GM12878 (cell line): ENCODE data around the gene GPX7. TPM values are rescaled to one million over a fixed set of nuclear protein-coding genes. Genes with fewer than 3 reads are reported as not detected.

Source experiments
- ATAC-seq: fragments of 200-7000 bp; cut with Tn5 transposase; 3 replicates; pipeline ENCODE4 v1.9.1; 2020; ENCODE audit warnings: mild to moderate bottlenecking, moderate library complexity
- BruUV-seq: library from RNA; stranded (reverse); fragments of 400-500 nt; replicated peaks from 2 replicates; lab custom pipeline; 2021; lab: Mats Ljungman, UMichigan
- CTCF ChIA-PET: fragments of 300-600 bp; sonication (Branson Sonifier 250); formaldehyde crosslinking; extraction: SDS; loops from one replicate; lab custom pipeline; 2021; ENCODE audit warnings: inconsistent platforms; lab: Yijun Ruan, JAX
- POLR2A ChIA-PET: fragments of 350-600 bp; formaldehyde crosslinking; extraction: SDS; loops from one replicate; lab custom pipeline; 2021; ENCODE audit warnings: inconsistent platforms; lab: Charles Lee
- RAD21 ChIA-PET: fragments of 300-600 bp; sonication (Branson Sonifier 250); formaldehyde crosslinking; loops from one replicate; lab custom pipeline; 2023; ENCODE audit warnings: antibody characterized with exemption; ENCODE audit not compliant: unreplicated experiment; lab: Charles Lee
- SMC1A ChIA-PET: fragments of 300-600 bp; sonication (Branson Sonifier 250); formaldehyde crosslinking; loops from one replicate; lab custom pipeline; 2023; ENCODE audit not compliant: unreplicated experiment, uncharacterized antibody; lab: Charles Lee
- DNase-seq: peaks from one replicate; pipeline ENCODE4 v3.0.0-alpha.2; 2011; ENCODE audit warnings: low read depth, low spot score
- FAIRE-seq: peaks from 3 replicates; lab custom pipeline; 2011; peaks lifted over from hg19 to GRCh38; lab: Jason Lieb, UNC
- H2AFZ ChIP-seq: 2 replicates; pipeline ENCODE4 v1.6.0; 2011; ENCODE audit warnings: low read depth, low read length, control low read depth; ENCODE audit not compliant: control insufficient read depth
- H3K27ac ChIP-seq: 2 replicates; pipeline ENCODE4 v1.5.1; 2011; ENCODE audit warnings: control low read depth; ENCODE audit not compliant: control insufficient read depth, insufficient read depth
- H3K27me3 ChIP-seq, 2 experiments: replicated peaks in 1 of 2; 2 replicates each; pipeline versions ENCODE4 v1.6.0 to v1.6.1; 2011; ENCODE audit warnings: low read length in 1 of 2; ENCODE audit not compliant: control insufficient read depth in 2 of 2, insufficient read depth in 2 of 2
- H3K36me3 ChIP-seq, 2 experiments: 2 replicates each; pipeline ENCODE4 v1.5.1; 2011; ENCODE audit warnings: low read length in 1 of 2; ENCODE audit not compliant: control insufficient read depth in 2 of 2, insufficient read depth in 2 of 2
- H3K4me1 ChIP-seq: 2 replicates; pipeline ENCODE4 v1.6.1; 2011; ENCODE audit warnings: mild to moderate bottlenecking, low read length, moderate library complexity, mixed read lengths; ENCODE audit not compliant: control insufficient read depth, insufficient read depth
- H3K4me2 ChIP-seq: 2 replicates; pipeline ENCODE4 v1.6.0; 2011; ENCODE audit warnings: control low read depth; ENCODE audit not compliant: control insufficient read depth, insufficient read depth
- H3K4me3 ChIP-seq: fragments of 200-600 bp; sonication (generic); 2 replicates; pipeline ENCODE4 v1.5.1; 2016
- H3K79me2 ChIP-seq: 2 replicates; pipeline ENCODE4 v1.6.0; 2011; ENCODE audit warnings: low read length; ENCODE audit not compliant: control insufficient read depth, insufficient read depth
- H3K9ac ChIP-seq: 2 replicates; pipeline ENCODE4 v1.8.0; 2011; ENCODE audit warnings: low read length, control low read depth, mixed read lengths; ENCODE audit not compliant: control insufficient read depth, insufficient read depth
- H3K9me3 ChIP-seq: replicated peaks from 3 replicates; pipeline ENCODE4 v1.5.1; 2011; ENCODE audit warnings: mild to moderate bottlenecking, low read length; ENCODE audit not compliant: control insufficient read depth, insufficient read depth
- H4K20me1 ChIP-seq: 2 replicates; pipeline ENCODE4 v1.6.0; 2011; ENCODE audit not compliant: control insufficient read depth, insufficient read depth
- ASH2L ChIP-seq: fragments of 300-600, 200-600 bp; sonication (generic); IDR thresholded peaks from 2 replicates; pipeline ENCODE4 v1.6.1; 2017; ENCODE audit warnings: low read depth, mild to moderate bottlenecking, borderline replicate concordance
- CHD1 ChIP-seq: IDR thresholded peaks from 2 replicates; pipeline ENCODE4 v1.6.1; 2012; ENCODE audit warnings: low read depth, low read length, improper control_type of control experiment
- CREB1 ChIP-seq: IDR thresholded peaks from 2 replicates; pipeline ENCODE4 v1.6.1; 2012; ENCODE audit warnings: low read depth, mild to moderate bottlenecking, inconsistent platforms
- DPF2 ChIP-seq: fragments of 450-650 bp; IDR thresholded peaks from 2 replicates; pipeline ENCODE4 v1.6.1; 2017; ENCODE audit warnings: mild to moderate bottlenecking
- ESRRA ChIP-seq: IDR thresholded peaks from 2 replicates; pipeline ENCODE4 v1.6.1; 2012; ENCODE audit warnings: mild to moderate bottlenecking, low read length, improper control_type of control experiment
- FOS ChIP-seq: IDR thresholded peaks from 3 replicates; pipeline ENCODE4 v1.6.1; 2011; ENCODE audit warnings: borderline replicate concordance; ENCODE audit not compliant: insufficient read length; ENCODE audit errors: extremely low read depth
- GABPA ChIP-seq: IDR thresholded peaks from 2 replicates; pipeline ENCODE4 v1.6.1; 2014; ENCODE audit warnings: antibody characterized with exemption, low read depth, mild to moderate bottlenecking, inconsistent platforms
- HDAC2 ChIP-seq: fragments of 200-600 bp; sonication (generic); IDR thresholded peaks from 2 replicates; pipeline ENCODE4 v1.6.1; 2017
- HDAC6 ChIP-seq: fragments of 200-600 bp; sonication (generic); IDR thresholded peaks from one replicate; pipeline ENCODE4 v1.8.0; 2017; ENCODE audit warnings: antibody characterized with exemption; ENCODE audit not compliant: unreplicated experiment
- IRF4 ChIP-seq: IDR thresholded peaks from 2 replicates; pipeline ENCODE4 v1.6.1; 2011; ENCODE audit warnings: low read depth, low read length
- MYC ChIP-seq: IDR thresholded peaks from 2 replicates; pipeline ENCODE4 v1.6.1; 2011; ENCODE audit warnings: mild to moderate bottlenecking, low read length, moderate library complexity, inconsistent platforms; ENCODE audit not compliant: insufficient read depth, insufficient replicate concordance, insufficient read length, severe bottlenecking
- NFIC ChIP-seq: IDR thresholded peaks from 2 replicates; pipeline ENCODE4 v1.6.1; 2012; ENCODE audit warnings: low read depth, mild to moderate bottlenecking, inconsistent platforms, low read length, moderate library complexity
- SMAD1 ChIP-seq: fragments of 450-650 bp; IDR thresholded peaks from 2 replicates; pipeline ENCODE4 v1.6.1; 2018; ENCODE audit warnings: mild to moderate bottlenecking, low read depth; ENCODE audit not compliant: partially characterized antibody
- SMARCA5 ChIP-seq: fragments of 450-650 bp; IDR thresholded peaks from 2 replicates; pipeline ENCODE4 v1.6.1; 2017; ENCODE audit warnings: mild to moderate bottlenecking
- SRF ChIP-seq, 2 experiments: IDR thresholded peaks; 2 replicates each; pipeline ENCODE4 v1.6.1; 2011; ENCODE audit warnings: low read depth in 2 of 2, low read length in 2 of 2, mild to moderate bottlenecking in 1 of 2, moderate library complexity in 1 of 2
- SUZ12 ChIP-seq: fragments of 200-600 bp; sonication (generic); IDR thresholded peaks from one replicate; pipeline ENCODE4 v1.6.1; 2018; ENCODE audit warnings: antibody characterized with exemption, mild to moderate bottlenecking; ENCODE audit not compliant: unreplicated experiment
- TAF1 ChIP-seq: IDR thresholded peaks from 2 replicates; pipeline ENCODE4 v1.6.1; 2011; ENCODE audit warnings: mild to moderate bottlenecking, low read depth, low read length, borderline replicate concordance
- YY1 ChIP-seq: IDR thresholded peaks from 2 replicates; pipeline ENCODE4 v1.6.1; 2011; ENCODE audit warnings: low read depth, mild to moderate bottlenecking, low read length
- ZNF687 ChIP-seq: fragments of 450-650 bp; IDR thresholded peaks from 2 replicates; pipeline ENCODE4 v1.6.1; 2017; ENCODE audit warnings: mild to moderate bottlenecking, moderate library complexity
- ZSCAN29 ChIP-seq: fragments of 450-650 bp; IDR thresholded peaks from 2 replicates; pipeline ENCODE4 v1.6.1; 2017; ENCODE audit warnings: mild to moderate bottlenecking, moderate library complexity
- WGBS: methylation state at CpG from one replicate; pipeline ENCODE4 v1.1.6; 2016; ENCODE audit warnings: low lambda C conversion rate; ENCODE audit not compliant: insufficient replicate concordance, insufficient coverage; ENCODE audit errors: missing lambda C conversion rate; 5-methylcytosine and 5-hydroxymethylcytosine counted together
- in situ Hi-C: fragments of 300-500 bp; cut with MboI; formaldehyde crosslinking; loops from 9 replicates; pipeline ENCODE4 v1.14.3; 2018; ENCODE audit warnings: mixed read lengths
- intact Hi-C: fragments of 100-400 bp; cut with micrococcal nuclease; formaldehyde crosslinking; loops from one replicate; pipeline ENCODE4 v1.14.2; 2022; ENCODE audit not compliant: unreplicated experiment
- polyA plus RNA-seq, 11 experiments: library from polyadenylated mRNA; depleted of rRNA in 4 of 11; unstranded in 6 of 11; stranded (reverse) in 5 of 11; fragments of >200 nt; fragmentation: Nextera tagmentation in 4 of 11; fragmentation: Illumina TruSeq in 1 of 11; extraction: Ambion mirVana in 4 of 11; extraction: Trizol in 1 of 11; gene quantifications; 1 replicate in 1 of 11; 2 replicates in 10 of 11; pipeline versions ENCODE4 v1.2.1 to v1.2.3, GENCODE V29; 2011 to 2016; ENCODE audit warnings: inconsistent platforms in 2 of 11, missing spikeins in 2 of 11, low read depth in 1 of 11
- total RNA-seq, 4 experiments: library from RNA; depleted of rRNA in 3 of 4; stranded (reverse); fragments of >200 nt in 3 of 4; fragmentation: Illumina TruSeq in 1 of 4; extraction: Trizol in 1 of 4; gene quantifications; 2 replicates each; pipeline versions ENCODE4 v1.2.1 to v1.2.3, GENCODE V29; 2013 to 2021

The GPX7 gene
- total and polyA plus RNA-seq, 10 of the 15 experiments (the other 5 are each of a cell fraction or from before 2014, with no cell fraction given) = 1.9 to 4.2 (median 2.5) TPM; not detected in 1

DNA sequence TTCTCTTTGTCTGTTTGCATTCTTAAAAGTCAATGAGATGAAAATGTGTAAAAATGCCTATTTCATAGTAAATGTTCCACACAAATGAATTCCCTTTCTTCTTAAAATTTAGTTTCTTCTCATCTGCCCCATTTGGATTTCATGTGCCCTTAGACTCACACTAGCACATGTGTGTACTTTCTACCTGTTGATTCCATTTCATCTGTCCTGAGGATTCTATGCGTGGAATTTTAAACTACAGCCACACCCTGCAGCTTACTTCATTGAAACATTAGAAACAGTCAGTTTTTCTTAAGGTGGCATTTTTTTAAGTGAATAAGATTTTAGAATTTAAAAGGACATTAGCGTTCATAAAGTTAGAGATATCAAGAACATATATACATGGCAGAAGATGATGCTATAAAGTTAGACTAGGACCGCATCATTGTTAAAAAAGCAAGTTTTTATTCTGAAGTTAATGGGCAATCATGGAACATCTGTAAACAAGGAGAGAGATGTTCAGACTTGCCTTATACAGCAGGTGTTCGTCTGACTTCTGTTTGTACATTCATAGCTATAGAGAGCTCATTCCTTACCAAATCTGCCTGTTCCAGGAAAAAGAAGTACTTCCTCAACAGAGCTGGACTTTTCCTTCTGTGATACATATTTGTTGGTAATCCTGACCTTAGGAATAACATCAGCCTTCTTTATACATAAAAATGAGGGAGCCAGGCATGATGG is 45.4 kb upstream of the GPX7 start:
- ChIA-PET CTCF (interaction anchor here (0.7 kb wide), 1 partner anchor 11 kb away, joined by 3 read pairs; no protein-coding TSS in a partner anchor), POLR2A (interaction anchor here (0.6 kb wide), 2 partner anchors 365 to 714 kb away, joined by 3 to 4 read pairs; partner anchors contain the start of gene ECHDC2), RAD21 (interaction anchor here (0.6 kb wide), 1 partner anchor 288 kb away, joined by 5 read pairs; no protein-coding TSS in a partner anchor), SMC1A (interaction anchor here (1.0 to 1.3 kb wide), 3 partner anchors 8 to 109 kb away, joined by 3 to 5 read pairs (median 5); no protein-coding TSS in a partner anchor)
- no peaks in the 10 kb centered on the region; the same call in 2 of the 3 replicates for H3K9me3 ChIP-seq
- 0 out of 4 replicates have a peak, but pooled peaks cover 0 to 6% of the 10 kb centered on the region in 2 experiments for H3K27me3 ChIP-seq
- in situ Hi-C loops = no loop called here
- no peak overlapping the region for H3K9ac ChIP-seq
- TF ChIP-seq TAF1 = no peak
- TF ChIP-seq SMAD1 = no peak
- TF ChIP-seq HDAC2 = no peak
- TF ChIP-seq SRF (IDR thresholded peaks at IDR 0.05; ENCODE audit: low read depth in 2 of 2, low read length in 2 of 2) = no peak
- no peak for TF ChIP-seq IRF4
- no peak for TF ChIP-seq ASH2L
- TF ChIP-seq ZSCAN29 = no peak
- no peak for TF ChIP-seq GABPA
- TF ChIP-seq SMARCA5 = no peak
- no peak for TF ChIP-seq HDAC6
- TF ChIP-seq YY1 = no peak
- TF ChIP-seq CHD1 = no peak
- no peak for TF ChIP-seq SUZ12
- TF ChIP-seq CREB1 = no peak
- TF ChIP-seq ZNF687 = no peak
- TF ChIP-seq MYC = no peak
- no peak for TF ChIP-seq ESRRA
- TF ChIP-seq NFIC = no peak
- no peak for TF ChIP-seq FOS
- TF ChIP-seq DPF2 = no peak
- FAIRE-seq (no peak), ATAC-seq (no peak), DNase-seq (no peak)
- H2AFZ ChIP-seq = no peak overlapping the region
- no peak overlapping the region for H3K4me3 ChIP-seq
- H3K79me2 ChIP-seq = peaks cover 11% of the 10 kb centered on the region
- BruUV-seq = no TSS peak
- WGBS = 78% methylated on average over 4 of the region's 4 CpGs
- no peaks in the 10 kb centered on the region for H3K36me3 ChIP-seq
- intact Hi-C loops = loop anchor here (10.0 kb wide), 1 partner anchor 128 kb away; no protein-coding TSS in a partner anchor
- H4K20me1 ChIP-seq = no peaks in the 10 kb centered on the region
- H3K4me1 ChIP-seq = peaks cover 4% of the 10 kb centered on the region; the same call in 1 of the 2 replicates
- H3K27ac ChIP-seq = no peak overlapping the region
- no peak overlapping the region for H3K4me2 ChIP-seq
